ENCODE results near the gene PANX1. TPM values are rescaled to one million over a fixed set of nuclear protein-coding genes. Genes with fewer than 3 reads are reported as not detected.

PANX1 gene
- total RNA-seq, 1 donor, result 48.1 TPM

DNA sequence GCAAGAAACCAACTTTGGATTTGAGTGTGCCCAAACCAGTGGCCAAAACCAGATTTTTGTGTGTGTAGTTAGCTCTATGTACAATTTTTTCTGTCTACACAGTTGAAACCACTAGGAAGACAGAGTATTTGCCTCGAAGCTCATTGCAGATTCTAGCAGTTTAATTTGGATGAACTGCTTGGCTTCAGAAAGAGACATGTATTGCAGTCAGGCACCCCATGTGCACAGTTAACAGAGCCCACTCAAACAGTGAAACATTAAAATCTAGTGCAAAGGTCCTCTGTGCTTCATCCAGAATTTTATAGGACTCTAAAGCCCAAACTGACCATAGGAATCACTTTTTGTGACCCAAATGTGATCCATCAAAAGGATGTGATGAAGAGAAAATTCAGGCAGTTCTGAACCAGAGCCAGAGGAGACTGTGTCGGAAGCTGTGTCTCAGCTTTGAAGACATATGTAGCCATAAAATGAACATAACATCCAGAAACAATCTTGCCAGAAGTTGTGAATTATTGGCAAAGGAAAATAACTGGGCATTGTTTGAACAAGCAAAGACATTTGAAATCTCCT is 82.7 kb downstream of the PANX1 start:
- Histone ChIP-seq H3K27ac (ENCODE audit: low read depth, low read length) (no peak overlapping the region), H3K9me3 (ENCODE audit: low read depth, low read length) (no peaks in the 10 kb centered on the region), H4K20me1 (ENCODE audit: insufficient read depth, low read length) (no peaks in the 10 kb centered on the region), H3K36me3 (ENCODE audit: insufficient read depth, low read length) (no peaks in the 10 kb centered on the region), H2AFZ (ENCODE audit: low read length) (no peak overlapping the region), H3K79me2 (ENCODE audit: insufficient read depth, low read length) (no peaks in the 10 kb centered on the region), H3K4me2 (ENCODE audit: insufficient read depth, low read length) (no peak overlapping the region), H3K27me3 (ENCODE audit: insufficient read depth, low read length) (no peaks in the 10 kb centered on the region), H3K4me1 (ENCODE audit: insufficient read depth, low read length) (no peaks in the 10 kb centered on the region), H3K4me3 (ENCODE audit: insufficient read depth, low read length) (no peak overlapping the region)
- TF ChIP-seq, protein P1, sequence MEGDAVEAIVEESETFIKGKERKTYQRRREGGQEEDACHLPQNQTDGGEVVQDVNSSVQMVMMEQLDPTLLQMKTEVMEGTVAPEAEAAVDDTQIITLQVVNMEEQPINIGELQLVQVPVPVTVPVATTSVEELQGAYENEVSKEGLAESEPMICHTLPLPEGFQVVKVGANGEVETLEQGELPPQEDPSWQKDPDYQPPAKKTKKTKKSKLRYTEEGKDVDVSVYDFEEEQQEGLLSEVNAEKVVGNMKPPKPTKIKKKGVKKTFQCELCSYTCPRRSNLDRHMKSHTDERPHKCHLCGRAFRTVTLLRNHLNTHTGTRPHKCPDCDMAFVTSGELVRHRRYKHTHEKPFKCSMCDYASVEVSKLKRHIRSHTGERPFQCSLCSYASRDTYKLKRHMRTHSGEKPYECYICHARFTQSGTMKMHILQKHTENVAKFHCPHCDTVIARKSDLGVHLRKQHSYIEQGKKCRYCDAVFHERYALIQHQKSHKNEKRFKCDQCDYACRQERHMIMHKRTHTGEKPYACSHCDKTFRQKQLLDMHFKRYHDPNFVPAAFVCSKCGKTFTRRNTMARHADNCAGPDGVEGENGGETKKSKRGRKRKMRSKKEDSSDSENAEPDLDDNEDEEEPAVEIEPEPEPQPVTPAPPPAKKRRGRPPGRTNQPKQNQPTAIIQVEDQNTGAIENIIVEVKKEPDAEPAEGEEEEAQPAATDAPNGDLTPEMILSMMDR (IDR thresholded peaks at IDR 0.05; ENCODE audit: extremely low read depth, low read depth, low read length), result no peak
- no peak for DNase-seq (ENCODE audit: insufficient read length, low spot score, missing footprints)

DNA sequence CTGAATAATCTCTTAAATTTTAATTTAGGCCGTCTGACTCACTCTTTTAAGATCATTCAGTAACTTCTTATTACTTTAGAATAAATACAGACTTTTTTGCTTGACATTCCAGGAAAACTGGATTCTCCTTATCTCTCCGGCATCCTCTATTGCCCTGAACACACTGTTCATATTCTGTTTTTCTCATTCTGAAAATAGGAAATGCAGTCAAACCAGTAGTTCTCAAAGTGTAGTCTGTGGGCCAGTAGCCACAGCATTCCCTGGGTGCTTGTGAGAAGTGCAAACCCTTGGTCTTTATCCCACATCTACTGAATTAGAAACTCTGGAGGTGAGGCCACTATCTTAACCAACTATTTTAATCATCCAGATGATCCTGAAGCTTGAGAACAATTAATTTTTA is 84.3 kb downstream of the PANX1 start:
- H3K4me2 ChIP-seq (ENCODE audit: insufficient read depth, low read length), result no peak overlapping the region
- no peak for DNase-seq (ENCODE audit: insufficient read length, low spot score, missing footprints)

DNA sequence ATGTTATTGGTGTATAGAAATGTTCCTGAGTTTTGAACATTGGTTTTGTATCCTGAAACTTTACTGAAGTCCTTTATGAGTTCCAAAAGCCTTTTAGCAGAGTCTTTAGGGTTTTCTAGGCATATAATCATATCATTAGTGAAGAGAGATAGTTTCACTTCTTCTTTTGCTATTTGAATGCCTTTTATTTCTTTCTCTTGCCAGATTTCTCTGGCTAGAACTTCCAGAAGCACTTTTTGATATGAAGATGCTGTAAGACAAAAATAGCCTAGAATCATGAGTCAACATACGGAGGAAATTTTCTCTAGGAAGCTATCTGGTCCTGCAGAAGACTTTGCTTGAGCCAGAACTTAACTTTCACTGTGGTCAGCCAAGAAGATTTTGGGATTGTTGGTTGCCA is 89.1 kb downstream of the PANX1 start:
- Histone ChIP-seq H3K27me3 (ENCODE audit: insufficient read depth, low read length) (no peaks in the 10 kb centered on the region), H3K36me3 (ENCODE audit: insufficient read depth, low read length) (no peaks in the 10 kb centered on the region), H2AFZ (ENCODE audit: low read length) (no peak overlapping the region), H3K79me2 (ENCODE audit: insufficient read depth, low read length) (no peaks in the 10 kb centered on the region), H3K9me3 (ENCODE audit: low read depth, low read length) (peaks cover 5% of the 10 kb centered on the region), H3K4me1 (ENCODE audit: insufficient read depth, low read length) (no peaks in the 10 kb centered on the region), H3K27ac (ENCODE audit: low read depth, low read length) (no peak overlapping the region), H3K4me3 (ENCODE audit: insufficient read depth, low read length) (no peak overlapping the region), H3K4me2 (ENCODE audit: insufficient read depth, low read length) (no peak overlapping the region), H4K20me1 (ENCODE audit: insufficient read depth, low read length) (no peaks in the 10 kb centered on the region)
- TF ChIP-seq, protein P1 (IDR thresholded peaks at IDR 0.05; ENCODE audit: extremely low read depth, low read depth, low read length), result no peak
- DNase-seq (ENCODE audit: insufficient read length, low spot score, missing footprints), result no peak

More for the DNA sequence above, 84.3 kb downstream of the PANX1 start:
- Histone ChIP-seq H3K27ac (ENCODE audit: low read depth, low read length) (no peak overlapping the region), H3K4me3 (ENCODE audit: insufficient read depth, low read length) (no peak overlapping the region), H3K27me3 (ENCODE audit: insufficient read depth, low read length) (no peaks in the 10 kb centered on the region), H2AFZ (ENCODE audit: low read length) (no peak overlapping the region), H3K4me1 (ENCODE audit: insufficient read depth, low read length) (no peaks in the 10 kb centered on the region), H4K20me1 (ENCODE audit: insufficient read depth, low read length) (no peaks in the 10 kb centered on the region), H3K79me2 (ENCODE audit: insufficient read depth, low read length) (no peaks in the 10 kb centered on the region), H3K9me3 (ENCODE audit: low read depth, low read length) (no peaks in the 10 kb centered on the region), H3K36me3 (ENCODE audit: insufficient read depth, low read length) (no peaks in the 10 kb centered on the region)
- TF ChIP-seq, protein P1 (IDR thresholded peaks at IDR 0.05; ENCODE audit: extremely low read depth, low read depth, low read length), result no peak

DNA sequence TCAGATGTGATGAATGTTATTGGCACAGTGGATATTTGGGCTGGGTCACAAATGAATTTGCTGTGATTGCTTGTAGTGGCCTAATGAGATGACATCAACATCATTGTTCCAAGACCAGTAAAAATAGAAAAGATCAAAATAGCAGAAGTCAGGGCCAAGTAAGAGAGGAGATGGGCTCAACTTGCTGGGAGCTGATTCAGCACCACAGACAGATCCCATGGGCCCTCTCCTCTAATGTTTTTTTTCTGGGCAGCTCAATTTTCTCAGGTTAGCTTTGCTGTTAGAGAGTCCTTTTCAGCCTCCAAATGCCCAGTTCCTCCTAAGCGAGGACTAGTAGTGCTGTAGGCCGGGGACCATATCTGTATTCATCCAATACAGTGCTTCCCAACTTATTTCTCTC is 89.7 kb downstream of the PANX1 start:
- Histone ChIP-seq H3K4me3 (ENCODE audit: insufficient read depth, low read length) (no peak overlapping the region), H4K20me1 (ENCODE audit: insufficient read depth, low read length) (no peaks in the 10 kb centered on the region), H3K4me1 (ENCODE audit: insufficient read depth, low read length) (no peaks in the 10 kb centered on the region), H3K79me2 (ENCODE audit: insufficient read depth, low read length) (no peaks in the 10 kb centered on the region), H3K36me3 (ENCODE audit: insufficient read depth, low read length) (no peaks in the 10 kb centered on the region), H3K27ac (ENCODE audit: low read depth, low read length) (no peak overlapping the region), H2AFZ (ENCODE audit: low read length) (no peak overlapping the region), H3K9me3 (ENCODE audit: low read depth, low read length) (peaks cover 5% of the 10 kb centered on the region), H3K27me3 (ENCODE audit: insufficient read depth, low read length) (no peaks in the 10 kb centered on the region), H3K4me2 (ENCODE audit: insufficient read depth, low read length) (no peak overlapping the region)
- no peak for DNase-seq (ENCODE audit: insufficient read length, low spot score, missing footprints)
- TF ChIP-seq, protein P1 (IDR thresholded peaks at IDR 0.05; ENCODE audit: extremely low read depth, low read depth, low read length), result no peak

Measured in osteoblast (primary cell).